NK-92 (cell line): ENCODE results near the gene CIPC.

Source experiments
- DNase-seq: peaks from one replicate; lab custom pipeline; 2025; ENCODE audit not compliant: unreplicated experiment; lab: John Stamatoyannopoulos, UW

The CIPC gene

GRCh38 chr14:77097700-77098528, at the start of gene CIPC:
TSS of gene CIPC (plus strand) at chr14:77098258. CDS start at chr14:77105709, 7,451 bp downstream.
- peak; percentile 99 for DNase-seq

GRCh38 chr14:77051116-77051515, 46.9 kb upstream of the CIPC start:
- no peak for DNase-seq

- no peak for DNase-seq
Measured at GRCh38 chr14:77052281-77053044, 45.6 kb upstream of the CIPC start.

GRCh38 chr14:77053046-77053841, 44.8 kb upstream of the CIPC start:
- peak; percentile 9 for DNase-seq

GRCh38 chr14:77055306-77055705, 42.8 kb upstream of the CIPC start:
- no peak for DNase-seq

GRCh38 chr14:77055981-77056380, 42.1 kb upstream of the CIPC start:
- DNase-seq = no peak

GRCh38 chr14:77058117-77058516, 39.9 kb upstream of the CIPC start:
- no peak for DNase-seq

- no peak for DNase-seq
Measured at GRCh38 chr14:77058785-77059184, 39.3 kb upstream of the CIPC start.

GRCh38 chr14:77059276-77059915, 38.7 kb upstream of the CIPC start:
- DNase-seq = no peak

GRCh38 chr14:77061630-77062257, 36.3 kb upstream of the CIPC start:
- no peak for DNase-seq

- no peak for DNase-seq
Measured at GRCh38 chr14:77062261-77062660, 35.8 kb upstream of the CIPC start.

GRCh38 chr14:77063571-77064171, 34.4 kb upstream of the CIPC start:
- no peak for DNase-seq

- no peak for DNase-seq
Measured at GRCh38 chr14:77064521-77065178, 33.4 kb upstream of the CIPC start.

GRCh38 chr14:77065851-77066577, 32.0 kb upstream of the CIPC start:
- DNase-seq = no peak

- no peak for DNase-seq
Measured at GRCh38 chr14:77066578-77067172, 31.4 kb upstream of the CIPC start.

GRCh38 chr14:77067632-77068516, 30.2 kb upstream of the CIPC start:
- no peak for DNase-seq

- DNase-seq = no peak
Measured at GRCh38 chr14:77068517-77069200, 29.4 kb upstream of the CIPC start.
